GM18951 (cell line): ENCODE results near the gene SLC10A2.
"Not testable (repeated sequence)": the region's sequence is repeated elsewhere in the genome, so short reads cannot be mapped to it uniquely, and the experiment has no call there.

ENCODE experiments used
- POLR2A ChIP-seq: IDR thresholded peaks from 4 replicates; pipeline ENCODE4 v1.6.1; 2011; ENCODE audit warnings: mild to moderate bottlenecking; ENCODE audit not compliant: insufficient read length, insufficient read depth; ENCODE audit errors: extremely low read depth
- in situ Hi-C: fragments of 300-500 bp; cut with MboI; formaldehyde crosslinking; loops from one replicate; pipeline ENCODE4 v1.12.0; 2022; ENCODE audit warnings: low sequenced_read_pairs, mixed read lengths, inconsistent platforms; ENCODE audit not compliant: unreplicated experiment

Gene SLC10A2, protein sequence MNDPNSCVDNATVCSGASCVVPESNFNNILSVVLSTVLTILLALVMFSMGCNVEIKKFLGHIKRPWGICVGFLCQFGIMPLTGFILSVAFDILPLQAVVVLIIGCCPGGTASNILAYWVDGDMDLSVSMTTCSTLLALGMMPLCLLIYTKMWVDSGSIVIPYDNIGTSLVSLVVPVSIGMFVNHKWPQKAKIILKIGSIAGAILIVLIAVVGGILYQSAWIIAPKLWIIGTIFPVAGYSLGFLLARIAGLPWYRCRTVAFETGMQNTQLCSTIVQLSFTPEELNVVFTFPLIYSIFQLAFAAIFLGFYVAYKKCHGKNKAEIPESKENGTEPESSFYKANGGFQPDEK

DNA sequence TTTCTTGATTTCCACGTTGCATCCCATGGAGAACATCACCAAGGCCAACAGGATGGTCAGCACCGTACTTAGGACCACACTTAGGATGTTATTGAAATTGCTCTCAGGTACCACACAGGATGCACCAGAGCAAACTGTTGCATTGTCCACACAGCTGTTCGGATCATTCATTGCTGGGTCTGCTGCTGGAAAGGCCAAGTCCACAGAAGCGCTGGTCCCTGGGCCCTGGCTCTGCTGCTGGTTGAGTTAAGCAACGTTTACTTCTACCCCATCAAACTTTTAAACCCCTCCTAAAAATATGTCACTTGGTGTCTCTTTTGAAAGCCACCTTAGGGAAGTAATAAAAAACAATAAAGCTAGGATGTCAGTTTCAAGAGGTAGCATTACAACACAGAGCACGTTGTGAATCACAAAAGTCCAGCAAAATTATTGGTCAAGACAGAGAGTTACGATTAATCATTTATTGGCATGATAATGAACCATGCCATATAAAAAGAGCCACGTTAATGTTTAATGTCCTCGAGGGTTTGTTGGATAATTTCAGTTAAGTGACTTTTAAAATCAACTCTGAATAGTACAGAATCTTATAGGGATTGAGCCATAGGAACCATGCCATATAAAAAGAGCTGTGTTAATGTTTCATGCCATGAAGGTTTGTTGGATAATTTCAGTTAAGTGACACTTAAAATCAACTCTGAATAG is at the start of gene SLC10A2:
TSS of gene SLC10A2 (minus strand) at position 339 of the 702 bp plus-strand sequence. CDS start at position 171, 168 bp downstream.
- in situ Hi-C loops, result no loop called here

GRCh38 chr13:103107580-103107979 is 41.4 kb upstream of the SLC10A2 start:
- in situ Hi-C loops, result no loop called here
- TF ChIP-seq POLR2A, result no peak

More for the DNA sequence above, at the start of gene SLC10A2:
- TF ChIP-seq POLR2A, result no peak

- no peak for TF ChIP-seq POLR2A
- in situ Hi-C loops, result no loop called here
These were observed 38.1 kb upstream of the SLC10A2 start for GRCh38 chr13:103104340-103104739.

- in situ Hi-C loops, result not testable (repeated sequence)
These were observed 37.2 kb upstream of the SLC10A2 start for GRCh38 chr13:103103456-103103855.

- TF ChIP-seq POLR2A, result no peak
- in situ Hi-C loops, result no loop called here
These were observed 36.3 kb upstream of the SLC10A2 start for GRCh38 chr13:103102482-103102881.

DNA sequence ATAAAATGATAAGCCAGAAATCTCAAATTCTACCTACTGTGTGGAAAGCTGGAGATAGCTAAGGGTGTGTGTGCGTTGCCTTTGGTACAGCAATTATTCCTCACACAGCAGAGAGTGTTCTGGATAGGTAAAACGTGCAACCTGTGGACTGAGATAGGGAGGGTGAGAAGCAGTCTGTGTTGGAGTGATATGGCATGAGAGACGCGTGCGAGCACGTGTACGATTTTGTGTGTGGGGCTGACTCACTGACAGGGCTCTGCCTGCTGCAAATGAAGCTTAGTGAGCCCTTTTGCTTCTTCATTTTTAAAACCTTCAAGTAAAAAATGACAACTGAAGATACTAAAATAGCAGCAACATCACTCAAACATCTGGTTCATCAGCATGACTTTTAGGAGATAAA is 35.7 kb upstream of the SLC10A2 start:
- in situ Hi-C loops, result no loop called here

GRCh38 chr13:103101500-103101899 is 35.3 kb upstream of the SLC10A2 start:
- in situ Hi-C loops, result no loop called here
- TF ChIP-seq POLR2A, result no peak

More for the DNA sequence above, 35.7 kb upstream of the SLC10A2 start:
- no peak for TF ChIP-seq POLR2A

GRCh38 chr13:103100830-103101229 is 34.6 kb upstream of the SLC10A2 start:
- no peak for TF ChIP-seq POLR2A
- in situ Hi-C loops, result no loop called here

DNA sequence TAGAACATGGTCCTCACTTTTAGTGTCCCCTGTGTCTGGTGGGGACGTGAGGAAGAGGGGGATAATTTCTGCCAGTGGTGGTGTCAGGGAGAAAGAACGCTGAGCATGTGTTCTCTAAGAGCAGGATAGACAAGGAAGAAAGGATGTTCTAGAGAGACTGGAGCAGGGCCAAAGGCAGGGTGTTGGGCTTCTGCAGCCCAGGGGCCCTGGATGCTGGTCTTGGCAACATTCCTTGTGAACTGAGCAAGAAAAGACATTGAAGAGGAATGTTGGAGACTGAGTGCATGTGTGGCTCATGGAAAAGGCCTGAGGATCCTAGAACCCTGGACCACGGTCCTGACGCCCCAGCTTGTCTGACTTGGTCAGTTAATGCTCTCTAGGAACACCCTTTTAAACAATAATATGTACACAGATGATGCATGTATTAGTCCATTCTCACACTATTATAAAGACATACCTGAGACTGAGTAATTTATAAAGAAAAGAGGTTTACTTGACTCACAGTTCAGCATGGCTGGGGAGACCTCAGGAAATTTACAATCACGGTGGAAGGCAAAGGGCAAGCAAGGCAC is 33.6 kb upstream of the SLC10A2 start:
- in situ Hi-C loops, result no loop called here
- no peak for TF ChIP-seq POLR2A

DNA sequence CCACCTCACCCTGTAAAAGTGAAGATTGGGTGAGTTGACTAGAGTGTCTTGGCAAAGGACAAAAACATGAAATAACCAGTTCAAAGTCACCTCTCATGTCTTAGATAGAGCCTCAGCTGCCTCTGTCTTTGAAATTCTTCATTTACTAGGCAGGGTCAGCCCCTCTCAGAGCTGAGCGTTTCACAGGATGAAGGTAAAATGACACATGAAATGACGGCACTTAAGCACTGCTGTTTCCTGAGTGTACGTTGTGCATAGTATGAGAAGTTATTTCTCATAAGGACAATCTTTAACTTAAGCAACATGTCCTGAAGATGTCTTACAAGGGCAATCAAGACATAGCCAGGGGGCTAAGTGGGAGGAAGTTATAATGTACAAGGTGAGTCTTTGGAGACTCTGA is 32.3 kb upstream of the SLC10A2 start:
- TF ChIP-seq POLR2A, result no peak
- in situ Hi-C loops, result no loop called here

- TF ChIP-seq POLR2A, result no peak
- in situ Hi-C loops, result no loop called here
These were observed 31.2 kb upstream of the SLC10A2 start for GRCh38 chr13:103097366-103097928.

DNA sequence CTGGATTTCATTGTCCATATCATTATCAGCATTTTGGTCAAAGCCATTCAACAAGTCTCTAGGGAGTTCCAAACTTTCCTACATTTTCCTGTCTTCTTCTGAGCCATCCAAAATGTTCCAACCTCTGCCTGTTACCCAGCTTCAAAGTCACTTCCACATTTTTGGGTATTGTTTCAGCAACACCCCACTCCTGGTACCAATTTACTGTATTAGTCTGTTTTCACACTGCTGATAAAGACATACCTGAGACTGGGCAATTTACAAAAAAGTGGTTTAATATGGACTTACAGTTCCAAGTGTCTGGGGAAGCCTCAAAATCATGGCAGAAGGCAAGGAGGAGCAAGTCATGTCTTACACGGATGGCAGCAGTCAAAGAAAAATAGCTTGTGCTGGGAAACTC is 27.4 kb upstream of the SLC10A2 start:
- in situ Hi-C loops, result not testable (repeated sequence)

DNA sequence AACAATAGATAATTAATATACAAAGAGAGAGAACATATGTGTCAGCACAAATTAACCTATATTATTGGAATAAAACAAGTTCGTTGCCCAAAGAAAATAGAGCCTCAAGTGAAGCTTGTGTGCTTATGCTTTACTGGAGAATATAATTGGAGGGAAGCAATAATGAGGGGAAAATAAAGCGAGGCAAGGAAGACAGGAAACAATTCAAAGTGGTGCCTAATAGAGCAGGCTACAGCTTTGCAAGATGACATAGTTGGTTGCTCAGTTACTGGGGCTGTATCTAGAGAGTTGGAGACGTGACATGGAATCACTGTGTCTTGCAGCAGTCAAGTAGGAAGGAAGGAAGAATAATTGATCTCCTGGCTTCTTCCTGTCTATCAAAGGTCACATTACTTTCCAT is 21.1 kb upstream of the SLC10A2 start:
- in situ Hi-C loops, result no loop called here
- TF ChIP-seq POLR2A, result no peak

GRCh38 chr13:103081435-103081834 is 15.2 kb upstream of the SLC10A2 start:
- in situ Hi-C loops, result no loop called here
- TF ChIP-seq POLR2A, result no peak
